Ovary (tissue), 3 donors: ENCODE data around the gene INTS7.

Experiments
- POLR2A ChIP-seq: fragments of 450-650 bp; IDR thresholded peaks from one replicate; pipeline ENCODE4 v1.6.1; 2017; ENCODE audit warnings: antibody characterized with exemption, mild to moderate bottlenecking, moderate library complexity
- TF ChIP-seq, protein P1 (sequence below), 3 donors: fragments of 450-650 bp in 2 of 3; fragments of 200-600 bp in 1 of 3; IDR thresholded peaks; one replicate each; pipeline versions ENCODE4 v1.5.1 to v1.8.0; 2016 to 2022; ENCODE audit warnings: antibody characterized with exemption in 3 of 3, mild to moderate bottlenecking in 1 of 3
- donor health status: DM: no; HTN: no; CAD: no.

- TF ChIP-seq, protein P1, sequence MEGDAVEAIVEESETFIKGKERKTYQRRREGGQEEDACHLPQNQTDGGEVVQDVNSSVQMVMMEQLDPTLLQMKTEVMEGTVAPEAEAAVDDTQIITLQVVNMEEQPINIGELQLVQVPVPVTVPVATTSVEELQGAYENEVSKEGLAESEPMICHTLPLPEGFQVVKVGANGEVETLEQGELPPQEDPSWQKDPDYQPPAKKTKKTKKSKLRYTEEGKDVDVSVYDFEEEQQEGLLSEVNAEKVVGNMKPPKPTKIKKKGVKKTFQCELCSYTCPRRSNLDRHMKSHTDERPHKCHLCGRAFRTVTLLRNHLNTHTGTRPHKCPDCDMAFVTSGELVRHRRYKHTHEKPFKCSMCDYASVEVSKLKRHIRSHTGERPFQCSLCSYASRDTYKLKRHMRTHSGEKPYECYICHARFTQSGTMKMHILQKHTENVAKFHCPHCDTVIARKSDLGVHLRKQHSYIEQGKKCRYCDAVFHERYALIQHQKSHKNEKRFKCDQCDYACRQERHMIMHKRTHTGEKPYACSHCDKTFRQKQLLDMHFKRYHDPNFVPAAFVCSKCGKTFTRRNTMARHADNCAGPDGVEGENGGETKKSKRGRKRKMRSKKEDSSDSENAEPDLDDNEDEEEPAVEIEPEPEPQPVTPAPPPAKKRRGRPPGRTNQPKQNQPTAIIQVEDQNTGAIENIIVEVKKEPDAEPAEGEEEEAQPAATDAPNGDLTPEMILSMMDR (IDR thresholded peaks at IDR 0.05), result no peak
- TF ChIP-seq POLR2A, result no peak
Measured at GRCh38 chr1:211900441-211900840, 134.9 kb downstream of the INTS7 start.
